Measurements from ENCODE around the gene PSMD13.
A peak's percentile ranks its signal among the peaks of the same experiment; 100 is the strongest.

PSMD13 gene

GRCh38 chr11:203945-204586, 32.7 kb upstream of the PSMD13 start:
- DNase-seq (ENCODE audit: low spot score) (no peak), FAIRE-seq (no peak)

- DNase-seq (ENCODE audit: low spot score) (no peak), FAIRE-seq (no peak)
Measured at GRCh38 chr11:204587-205109, 32.1 kb upstream of the PSMD13 start.

GRCh38 chr11:205221-206001, 31.4 kb upstream of the PSMD13 start:
- no peak for FAIRE-seq
- DNase-seq (ENCODE audit: low spot score) = no peak

GRCh38 chr11:206002-206384, 30.8 kb upstream of the PSMD13 start:
- no peak for FAIRE-seq
- DNase-seq (ENCODE audit: low spot score) = no peak

GRCh38 chr11:206526-207207, 30.1 kb upstream of the PSMD13 start:
- no peak for FAIRE-seq
- no peak for DNase-seq (ENCODE audit: low spot score)

- DNase-seq (ENCODE audit: low spot score) = peak; percentile 93
- FAIRE-seq = peak; percentile 83
Measured at GRCh38 chr11:207208-207862, 29.4 kb upstream of the PSMD13 start, which contains the start of the genes BET1L and RIC8A. TSS of gene BET1L (minus strand) at chr11:207399. CDS start at chr11:207321, 78 bp downstream. TSS of gene RIC8A (plus strand) at chr11:207708. CDS start at chr11:208855, 1,147 bp downstream.

GRCh38 chr11:207863-208180, 29.0 kb upstream of the PSMD13 start:
- DNase-seq (ENCODE audit: low spot score) (peak; percentile 13), FAIRE-seq (no peak)

- no peak for FAIRE-seq
- peak; percentile 44 for DNase-seq (ENCODE audit: low spot score)
Measured at GRCh38 chr11:208181-208916, 28.4 kb upstream of the PSMD13 start.

GRCh38 chr11:208917-209260, 27.9 kb upstream of the PSMD13 start:
- DNase-seq (ENCODE audit: low spot score) (no peak), FAIRE-seq (no peak)

- FAIRE-seq (no peak), DNase-seq (ENCODE audit: low spot score) (no peak)
Measured at GRCh38 chr11:209275-210121, 27.3 kb upstream of the PSMD13 start.

- DNase-seq (ENCODE audit: low spot score) (peak; percentile 68), FAIRE-seq (no peak)
Measured at GRCh38 chr11:210122-210802, 26.5 kb upstream of the PSMD13 start.

- FAIRE-seq (no peak), DNase-seq (ENCODE audit: low spot score) (no peak)
Measured at GRCh38 chr11:210803-211180, 26.0 kb upstream of the PSMD13 start.

- FAIRE-seq = no peak
- DNase-seq (ENCODE audit: low spot score) = no peak
Measured at GRCh38 chr11:211295-211694, 25.5 kb upstream of the PSMD13 start.

- FAIRE-seq (no peak), DNase-seq (ENCODE audit: low spot score) (no peak)
Measured at GRCh38 chr11:211741-212140, 25.0 kb upstream of the PSMD13 start.

- FAIRE-seq (no peak), DNase-seq (ENCODE audit: low spot score) (no peak)
Measured at GRCh38 chr11:212150-213100, 24.4 kb upstream of the PSMD13 start.

- FAIRE-seq (no peak), DNase-seq (ENCODE audit: low spot score) (no peak)
Measured at GRCh38 chr11:213111-213510, 23.7 kb upstream of the PSMD13 start.

GRCh38 chr11:214083-214482, 22.7 kb upstream of the PSMD13 start:
- FAIRE-seq (no peak), DNase-seq (ENCODE audit: low spot score) (no peak)

GRCh38 chr11:215581-216037, 21.2 kb upstream of the PSMD13 start:
- FAIRE-seq = no peak
- DNase-seq (ENCODE audit: low spot score) = no peak

Measured in RCC 7860 (cell line).